ENCODE results near the gene TMEM127. TPM values are rescaled to one million over a fixed set of nuclear protein-coding genes. Genes with fewer than 3 reads are reported as not detected.

The TMEM127 gene
- total and polyA plus RNA-seq, 2 donors (not counting 1 experiment from before 2014, with no cell fraction given), result 21.5 to 48.0 TPM

DNA sequence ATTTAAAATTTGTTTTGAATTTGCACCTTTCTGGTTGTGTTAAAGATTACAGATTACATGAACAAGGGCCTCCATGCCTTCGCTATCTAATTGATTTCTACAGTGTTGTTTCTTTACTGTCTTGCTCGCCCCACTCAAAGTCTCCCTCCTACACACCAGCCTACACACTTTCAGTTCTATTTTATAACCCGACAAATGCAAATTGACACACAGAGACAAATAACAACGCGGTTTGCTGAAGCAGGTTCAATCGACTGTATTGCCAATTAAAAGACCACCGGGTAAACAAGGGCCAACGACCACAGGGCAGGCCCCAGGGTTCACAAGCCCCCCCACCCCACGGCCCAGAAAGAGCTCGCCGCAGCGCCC is 58.0 kb downstream of the TMEM127 start:
- Histone ChIP-seq H3K9ac (ENCODE audit: low read length) (peak overlapping the region; percentile 88), H3K27me3 (replicated peaks in 1 of 4; ENCODE audit: control extremely low read depth in 1 of 4, control insufficient read depth in 3 of 4, insufficient read depth in 4 of 4, low read length in 3 of 4) (no peaks in the 10 kb centered on the region), H3K36me3 (replicated peaks in 1 of 2; ENCODE audit: control extremely low read depth in 1 of 2, control insufficient read depth in 1 of 2, extremely low read depth in 1 of 2, insufficient read depth in 2 of 2, low read length in 1 of 2) (no peaks in the 10 kb centered on the region), H3K27ac (ENCODE audit: low read length in 2 of 2) (peak overlapping the region; percentile 75 to 79), H2AFZ (ENCODE audit: insufficient read depth, low read depth, low read length, poor library complexity, severe bottlenecking) (peak overlapping the region; percentile 88), H3K79me2 (ENCODE audit: control insufficient read depth, insufficient read depth, low read length) (peaks cover 74% of the 10 kb centered on the region), H4K20me1 (ENCODE audit: control insufficient read depth, insufficient read depth, low read length, poor library complexity, severe bottlenecking) (peaks cover 45% of the 10 kb centered on the region), H3K4me1 (ENCODE audit: control insufficient read depth in 2 of 2, insufficient read depth in 2 of 2, low read length in 2 of 2) (peaks cover 53 to 71% of the 10 kb centered on the region in 2 donors), H3K4me3 (ENCODE audit: control extremely low read depth in 1 of 5, extremely low read depth in 1 of 5, insufficient read depth in 1 of 5, low read depth in 2 of 5, low read length in 4 of 5) (peak overlapping the region; percentile 84 to 91 (median 89)), H3K9me3 (ENCODE audit: control extremely low read depth in 1 of 3, control insufficient read depth in 2 of 3, insufficient read depth in 1 of 3, low read length in 2 of 3) (no peaks in the 10 kb centered on the region), H3K4me2 (replicated peaks; ENCODE audit: low read depth, low read length, poor library complexity, severe bottlenecking) (peak overlapping the region; percentile 82)
- ChIA-PET CTCF (interaction anchor here (1.0 to 2.3 kb wide), 9 partner anchors 11 to 608 kb away, joined by 3 to 23 read pairs (median 6); partner anchors contain the start of gene CNNM3), POLR2A (interaction anchor here (0.5 to 2.3 kb wide), 13 partner anchors 17 to 115 kb away, joined by 3 to 14 read pairs (median 6); partner anchors contain the start of genes CIAO1, DUSP2 and TMEM127)
- no peak for DNase-seq
- peak; percentile 3 for ATAC-seq (ENCODE audit: low read depth)
- peaks cover 69% of the 10 kb centered on the region for H3K4me1 Mint-ChIP-seq
- under 1% methylated on average over 11 of the region's 12 CpGs for WGBS (ENCODE audit: insufficient coverage)
- TF ChIP-seq, protein P1, sequence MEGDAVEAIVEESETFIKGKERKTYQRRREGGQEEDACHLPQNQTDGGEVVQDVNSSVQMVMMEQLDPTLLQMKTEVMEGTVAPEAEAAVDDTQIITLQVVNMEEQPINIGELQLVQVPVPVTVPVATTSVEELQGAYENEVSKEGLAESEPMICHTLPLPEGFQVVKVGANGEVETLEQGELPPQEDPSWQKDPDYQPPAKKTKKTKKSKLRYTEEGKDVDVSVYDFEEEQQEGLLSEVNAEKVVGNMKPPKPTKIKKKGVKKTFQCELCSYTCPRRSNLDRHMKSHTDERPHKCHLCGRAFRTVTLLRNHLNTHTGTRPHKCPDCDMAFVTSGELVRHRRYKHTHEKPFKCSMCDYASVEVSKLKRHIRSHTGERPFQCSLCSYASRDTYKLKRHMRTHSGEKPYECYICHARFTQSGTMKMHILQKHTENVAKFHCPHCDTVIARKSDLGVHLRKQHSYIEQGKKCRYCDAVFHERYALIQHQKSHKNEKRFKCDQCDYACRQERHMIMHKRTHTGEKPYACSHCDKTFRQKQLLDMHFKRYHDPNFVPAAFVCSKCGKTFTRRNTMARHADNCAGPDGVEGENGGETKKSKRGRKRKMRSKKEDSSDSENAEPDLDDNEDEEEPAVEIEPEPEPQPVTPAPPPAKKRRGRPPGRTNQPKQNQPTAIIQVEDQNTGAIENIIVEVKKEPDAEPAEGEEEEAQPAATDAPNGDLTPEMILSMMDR (IDR thresholded peaks at IDR 0.05), result no peak
- no peak for TF ChIP-seq EZH2 (IDR thresholded peaks at IDR 0.05; ENCODE audit: borderline replicate concordance, insufficient read depth, low read depth, low read length, poor library complexity, severe bottlenecking)
- no peaks in the 10 kb centered on the region for H3K9me3 Mint-ChIP-seq (ENCODE audit: insufficient read depth)
- H3K27me3 Mint-ChIP-seq, result no peaks in the 10 kb centered on the region
- peak overlapping the region; percentile 95 for H3K4me3 Mint-ChIP-seq
- intact Hi-C loops (cut with micrococcal nuclease), result loop anchor here (1.0 to 10.0 kb wide), 7 partner anchors 17 to 329 kb away; partner anchors contain the start of genes ARID5A, CIAO1, DUSP2 and NCAPH
- H3K27ac Mint-ChIP-seq, result peak overlapping the region; percentile 91

DNA sequence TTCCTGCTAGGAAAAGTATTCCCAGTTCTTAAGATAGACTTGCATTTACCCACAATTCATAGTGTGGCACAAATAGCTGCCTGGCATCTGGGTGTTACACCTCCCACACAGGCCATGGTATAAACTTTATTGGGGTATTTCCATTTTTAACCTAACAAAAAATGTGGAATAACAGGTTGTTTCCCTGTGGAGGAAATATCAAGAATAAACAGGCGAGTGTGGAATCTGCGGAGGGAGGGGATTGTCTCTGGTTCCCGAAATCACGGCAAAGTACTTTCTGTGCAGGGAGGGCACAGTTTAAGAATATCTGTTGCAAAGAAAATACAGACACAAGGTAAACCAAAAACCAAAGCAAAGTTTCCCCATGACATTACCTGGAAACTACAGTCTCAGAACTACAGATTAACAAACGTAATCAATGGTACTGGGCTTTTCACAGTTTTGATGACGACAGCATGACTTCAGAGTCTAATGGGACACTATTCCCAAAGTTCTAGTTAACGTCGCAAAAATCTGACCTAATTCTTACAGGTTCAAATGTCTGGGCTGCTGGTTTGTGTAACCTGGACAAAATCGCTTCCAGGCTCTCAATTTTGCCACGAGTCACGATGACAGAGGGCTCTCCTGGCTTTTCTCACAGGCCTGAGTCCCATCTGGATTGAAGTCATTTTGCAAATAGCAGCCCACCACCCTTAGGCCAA is 58.6 kb downstream of the TMEM127 start:
- 33% methylated on average over 11 of the region's 11 CpGs for WGBS (ENCODE audit: insufficient coverage)
- ATAC-seq (ENCODE audit: low read depth), result no peak
- peak overlapping the region; percentile 82 for H3K4me2 ChIP-seq (replicated peaks; ENCODE audit: low read depth, low read length, poor library complexity, severe bottlenecking)
- POLR2A ChIA-PET, result interaction anchor here (0.7 to 1.0 kb wide), 2 partner anchors 48 to 60 kb away, joined by 3 to 8 read pairs; no protein-coding TSS in a partner anchor
- H3K4me1 ChIP-seq (ENCODE audit: control insufficient read depth in 2 of 2, insufficient read depth in 2 of 2, low read length in 2 of 2), result peaks cover 58 to 76% of the 10 kb centered on the region in 2 donors
- Mint-ChIP-seq H3K27ac (peak overlapping the region; percentile 91), H3K4me3 (peak overlapping the region; percentile 95), H3K27me3 (no peaks in the 10 kb centered on the region), H3K9me3 (ENCODE audit: insufficient read depth) (no peaks in the 10 kb centered on the region), H3K4me1 (peaks cover 74% of the 10 kb centered on the region)
- no peaks in the 10 kb centered on the region for H3K36me3 ChIP-seq (replicated peaks in 1 of 2; ENCODE audit: control extremely low read depth in 1 of 2, control insufficient read depth in 1 of 2, extremely low read depth in 1 of 2, insufficient read depth in 2 of 2, low read length in 1 of 2)
- peaks cover 79% of the 10 kb centered on the region for H3K79me2 ChIP-seq (ENCODE audit: control insufficient read depth, insufficient read depth, low read length)
- H3K9ac ChIP-seq (ENCODE audit: low read length), result peak overlapping the region; percentile 88
- H3K27me3 ChIP-seq (replicated peaks in 1 of 4; ENCODE audit: control extremely low read depth in 1 of 4, control insufficient read depth in 3 of 4, insufficient read depth in 4 of 4, low read length in 3 of 4), result no peaks in the 10 kb centered on the region
- peak overlapping the region; percentile 75 to 79 for H3K27ac ChIP-seq (ENCODE audit: low read length in 2 of 2)
- TF ChIP-seq EZH2 (IDR thresholded peaks at IDR 0.05; ENCODE audit: borderline replicate concordance, insufficient read depth, low read depth, low read length, poor library complexity, severe bottlenecking), result no peak
- TF ChIP-seq, protein P1 (IDR thresholded peaks at IDR 0.05), result no peak
- intact Hi-C loops (cut with micrococcal nuclease), result loop anchor here (10.0 kb wide), 1 partner anchor 298 kb away; the partner anchor contains the start of gene NEURL3
- H3K4me3 ChIP-seq (ENCODE audit: control extremely low read depth in 1 of 5, extremely low read depth in 1 of 5, insufficient read depth in 1 of 5, low read depth in 2 of 5, low read length in 4 of 5), result peak overlapping the region; percentile 84 to 91 (median 89)
- peak overlapping the region; percentile 88 for H2AFZ ChIP-seq (ENCODE audit: insufficient read depth, low read depth, low read length, poor library complexity, severe bottlenecking)
- peaks cover 49% of the 10 kb centered on the region for H4K20me1 ChIP-seq (ENCODE audit: control insufficient read depth, insufficient read depth, low read length, poor library complexity, severe bottlenecking)
- CTCF ChIA-PET, result interaction anchor here (0.7 to 1.7 kb wide), 6 partner anchors 12 to 61 kb away, joined by 3 to 23 read pairs (median 4); no protein-coding TSS in a partner anchor
- H3K9me3 ChIP-seq (ENCODE audit: control extremely low read depth in 1 of 3, control insufficient read depth in 2 of 3, insufficient read depth in 1 of 3, low read length in 2 of 3), result no peaks in the 10 kb centered on the region
- DNase-seq, result no peak
